Measurements from ENCODE around the gene MAP3K14. TPM values are rescaled to one million over a fixed set of nuclear protein-coding genes. Genes with fewer than 3 reads are reported as not detected.

MAP3K14 gene
- total RNA-seq, 2 donors from 2014 or later, result 6.5 to 9.9 TPM

GRCh38 chr17:45315648-45316433, 979 bp downstream of the MAP3K14 start:
- Histone ChIP-seq H3K9me3 (no peaks in the 10 kb centered on the region), H3K36me3 (replicated peaks in 1 of 2; ENCODE audit: insufficient read depth in 1 of 2, low read depth in 2 of 2) (no peaks in the 10 kb centered on the region), H3K27ac (peak overlapping the region; percentile 95 to 99 (median 97)), H3K4me3 (peak overlapping the region; percentile 62 to 66), H3K27me3 (no peaks in the 10 kb centered on the region), H3K4me1 (peaks cover 55% of the 10 kb centered on the region)
- intact Hi-C loops (cut with DNase I), result no loop called here
- DNase-seq, result no peak
- WGBS, 2 donors, result 4 to 5% methylated on average over 13 of the region's 13 CpGs
- no peak for ATAC-seq
- TF ChIP-seq, protein P1, sequence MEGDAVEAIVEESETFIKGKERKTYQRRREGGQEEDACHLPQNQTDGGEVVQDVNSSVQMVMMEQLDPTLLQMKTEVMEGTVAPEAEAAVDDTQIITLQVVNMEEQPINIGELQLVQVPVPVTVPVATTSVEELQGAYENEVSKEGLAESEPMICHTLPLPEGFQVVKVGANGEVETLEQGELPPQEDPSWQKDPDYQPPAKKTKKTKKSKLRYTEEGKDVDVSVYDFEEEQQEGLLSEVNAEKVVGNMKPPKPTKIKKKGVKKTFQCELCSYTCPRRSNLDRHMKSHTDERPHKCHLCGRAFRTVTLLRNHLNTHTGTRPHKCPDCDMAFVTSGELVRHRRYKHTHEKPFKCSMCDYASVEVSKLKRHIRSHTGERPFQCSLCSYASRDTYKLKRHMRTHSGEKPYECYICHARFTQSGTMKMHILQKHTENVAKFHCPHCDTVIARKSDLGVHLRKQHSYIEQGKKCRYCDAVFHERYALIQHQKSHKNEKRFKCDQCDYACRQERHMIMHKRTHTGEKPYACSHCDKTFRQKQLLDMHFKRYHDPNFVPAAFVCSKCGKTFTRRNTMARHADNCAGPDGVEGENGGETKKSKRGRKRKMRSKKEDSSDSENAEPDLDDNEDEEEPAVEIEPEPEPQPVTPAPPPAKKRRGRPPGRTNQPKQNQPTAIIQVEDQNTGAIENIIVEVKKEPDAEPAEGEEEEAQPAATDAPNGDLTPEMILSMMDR (IDR thresholded peaks at IDR 0.05), result no peak
- no peak for TF ChIP-seq POLR2A (IDR thresholded peaks at IDR 0.05)

DNA sequence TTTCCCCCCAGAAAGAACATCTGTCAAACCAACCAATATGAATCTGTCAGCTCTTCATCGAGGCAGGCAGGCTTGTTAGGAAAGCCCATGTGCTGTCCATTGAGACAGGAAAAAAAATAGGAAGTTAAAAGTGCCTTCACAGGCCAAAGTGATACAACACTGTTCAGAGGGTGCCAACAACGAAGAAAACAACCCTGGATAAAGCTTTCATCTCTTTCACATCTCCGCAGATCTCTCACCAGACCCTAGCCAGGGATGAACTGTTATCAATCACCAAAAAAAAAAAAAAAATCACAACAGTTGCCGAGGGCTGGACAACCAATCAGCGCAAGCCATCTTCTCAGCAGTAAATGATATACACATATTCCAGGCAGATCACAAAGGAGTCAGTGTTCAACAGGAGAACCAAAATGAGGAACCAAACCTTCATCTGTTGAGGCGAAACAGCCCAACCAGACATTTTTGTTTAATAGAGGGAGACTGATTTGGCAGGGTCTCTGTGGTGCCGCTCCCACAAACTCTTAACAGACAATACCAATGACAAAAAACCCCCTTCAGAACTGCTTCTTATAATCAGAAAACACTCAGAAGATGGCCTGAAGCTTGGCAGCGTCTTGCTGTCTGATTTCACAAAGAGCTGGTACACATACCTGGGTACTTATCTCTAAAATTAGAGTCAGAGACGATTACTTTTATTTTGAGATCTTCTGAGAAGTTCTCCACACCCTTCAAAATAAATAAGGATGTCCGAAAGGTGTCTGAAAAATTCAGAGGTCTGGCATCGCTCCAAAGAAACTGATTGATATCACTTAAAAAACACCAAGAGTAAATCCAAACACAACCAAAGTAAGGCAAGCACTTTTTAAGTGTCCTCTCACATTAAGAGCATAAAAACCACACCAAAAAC, 1.8 kb downstream of the MAP3K14 start:
- H3K4me1 ChIP-seq, result peaks cover 63% of the 10 kb centered on the region
- intact Hi-C loops (cut with DNase I), result no loop called here
- no peak for ATAC-seq

DNA sequence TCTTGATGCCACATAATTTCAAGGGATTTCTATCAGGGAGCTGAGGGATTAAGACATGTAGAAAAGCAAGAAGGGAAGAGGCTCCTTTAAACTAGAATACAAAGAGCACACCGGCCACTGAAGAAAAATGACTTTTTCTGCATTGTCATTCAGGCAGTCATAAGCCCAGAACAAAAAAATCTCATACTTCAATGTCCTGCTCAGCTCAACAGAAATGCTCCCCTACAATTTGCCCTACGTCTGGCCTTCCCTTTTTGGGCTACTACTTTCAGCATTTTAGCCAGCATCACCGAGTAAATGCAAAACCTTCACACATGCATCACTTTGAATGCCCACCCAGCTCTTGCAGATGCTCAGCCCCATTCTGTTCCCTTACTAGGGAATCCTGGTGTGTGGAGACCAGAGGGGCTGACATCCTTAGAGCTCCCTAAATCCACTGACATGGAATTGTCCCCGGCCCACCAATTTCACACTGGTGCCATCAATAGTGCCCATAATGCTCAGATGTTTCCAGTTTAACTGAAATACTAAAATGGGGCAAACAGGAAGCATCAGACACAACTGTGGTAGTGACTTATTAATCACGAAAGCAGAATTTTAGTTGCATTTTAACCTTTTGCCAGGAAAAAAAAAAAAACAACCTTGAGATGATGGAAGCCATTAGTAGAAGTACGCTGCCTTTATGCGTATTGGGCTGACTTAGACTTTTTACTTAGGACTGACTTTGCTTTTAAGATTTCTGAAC, 2.7 kb downstream of the MAP3K14 start:
- peaks cover 72% of the 10 kb centered on the region for H3K4me1 ChIP-seq
- ATAC-seq, result no peak
- peak overlapping the region; percentile 33 to 97 (median 96) for H3K27ac ChIP-seq
- H3K36me3 ChIP-seq (replicated peaks in 1 of 2; ENCODE audit: insufficient read depth in 1 of 2, low read depth in 2 of 2), result no peaks in the 10 kb centered on the region
- no peaks in the 10 kb centered on the region for H3K9me3 ChIP-seq
- no peak for TF ChIP-seq POLR2A (IDR thresholded peaks at IDR 0.05)
- TF ChIP-seq, protein P1 (IDR thresholded peaks at IDR 0.05), result no peak
- DNase-seq, result no peak
- H3K4me3 ChIP-seq, result no peak overlapping the region
- intact Hi-C loops (cut with DNase I), result no loop called here
- 42 to 43% methylated on average over 7 of the region's 7 CpGs for WGBS, 2 donors
- H3K27me3 ChIP-seq, result no peaks in the 10 kb centered on the region

More for the DNA sequence above, 1.8 kb downstream of the MAP3K14 start:
- 23 to 32% methylated on average over 11 of the region's 11 CpGs for WGBS, 2 donors
- H3K9me3 ChIP-seq, result no peaks in the 10 kb centered on the region
- H3K4me3 ChIP-seq, result no peak overlapping the region
- H3K27me3 ChIP-seq, result no peaks in the 10 kb centered on the region
- no peaks in the 10 kb centered on the region for H3K36me3 ChIP-seq (replicated peaks in 1 of 2; ENCODE audit: insufficient read depth in 1 of 2, low read depth in 2 of 2)
- TF ChIP-seq, protein P1 (IDR thresholded peaks at IDR 0.05), result no peak
- peak in 2 of 3 donors; percentile 9 to 51 for TF ChIP-seq POLR2A (IDR thresholded peaks at IDR 0.05)
- no peak for DNase-seq
- H3K27ac ChIP-seq, result peak overlapping the region; percentile 33 to 97 (median 96)

DNA sequence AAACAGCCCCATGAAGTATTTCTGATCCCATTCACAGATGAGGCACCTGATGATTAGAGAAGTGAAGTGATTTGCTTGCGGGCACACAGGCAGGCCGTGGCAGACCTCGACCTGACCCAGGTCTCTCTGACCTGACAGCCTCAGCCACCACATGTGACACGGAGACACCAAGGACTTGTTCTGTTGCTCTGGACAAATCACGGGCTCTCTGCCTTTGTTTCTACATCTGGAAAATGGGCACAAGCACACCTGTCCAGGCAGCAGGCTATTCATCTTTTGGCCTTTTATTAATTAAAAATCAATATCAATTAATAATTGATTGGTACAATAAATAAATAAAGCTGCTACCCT, 3.4 kb downstream of the MAP3K14 start:
- WGBS, 2 donors, result 45 to 49% methylated on average over 5 of the region's 5 CpGs
- intact Hi-C loops (cut with DNase I), result no loop called here
- H3K4me3 ChIP-seq, result no peak overlapping the region

More for the DNA sequence above, 3.4 kb downstream of the MAP3K14 start:
- no peak for DNase-seq
- Histone ChIP-seq H3K36me3 (replicated peaks in 1 of 2; ENCODE audit: insufficient read depth in 1 of 2, low read depth in 2 of 2) (no peaks in the 10 kb centered on the region), H3K4me1 (peaks cover 79% of the 10 kb centered on the region), H3K9me3 (no peaks in the 10 kb centered on the region), H3K27me3 (no peaks in the 10 kb centered on the region), H3K27ac (peak overlapping the region; percentile 93 to 97 (median 96))
- ATAC-seq, result no peak
- TF ChIP-seq POLR2A (IDR thresholded peaks at IDR 0.05), result no peak
- TF ChIP-seq, protein P1 (IDR thresholded peaks at IDR 0.05), result no peak
